Activated T-cell treated with anti-CD3 and anti-CD28 coated beads, Interleukin-2, amount 50 U/mL, for 1 hour (primary cell): ENCODE data around the gene KPNA2.
"Not testable (repeated sequence)": the region's sequence is repeated elsewhere in the genome, so short reads cannot be mapped to it uniquely, and the experiment has no call there.

ENCODE experiments used
- DNase-seq: peaks from one replicate; pipeline ENCODE4 v3.0.0-alpha.2; 2020

KPNA2 gene

DNA sequence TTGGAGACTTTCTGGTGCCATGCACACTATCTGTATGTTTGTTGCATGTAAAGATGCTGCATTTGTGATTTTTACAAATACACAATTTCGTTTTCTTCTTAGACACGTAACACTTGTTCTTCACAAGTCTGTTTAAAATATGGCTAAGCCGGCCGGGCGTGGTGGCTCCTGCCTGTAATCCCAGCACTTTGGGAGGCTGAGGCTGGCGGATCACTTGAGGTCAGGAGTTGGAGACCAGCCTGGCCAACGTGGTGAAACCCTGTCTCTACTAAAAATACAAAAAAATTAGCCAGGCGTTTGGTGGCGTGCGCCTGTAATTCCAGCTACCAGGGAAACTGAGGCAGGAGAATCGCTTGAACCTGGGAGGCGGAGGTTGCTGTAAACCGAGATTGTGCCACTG, 14.7 kb upstream of the KPNA2 start:
- DNase-seq = not testable (repeated sequence)

DNA sequence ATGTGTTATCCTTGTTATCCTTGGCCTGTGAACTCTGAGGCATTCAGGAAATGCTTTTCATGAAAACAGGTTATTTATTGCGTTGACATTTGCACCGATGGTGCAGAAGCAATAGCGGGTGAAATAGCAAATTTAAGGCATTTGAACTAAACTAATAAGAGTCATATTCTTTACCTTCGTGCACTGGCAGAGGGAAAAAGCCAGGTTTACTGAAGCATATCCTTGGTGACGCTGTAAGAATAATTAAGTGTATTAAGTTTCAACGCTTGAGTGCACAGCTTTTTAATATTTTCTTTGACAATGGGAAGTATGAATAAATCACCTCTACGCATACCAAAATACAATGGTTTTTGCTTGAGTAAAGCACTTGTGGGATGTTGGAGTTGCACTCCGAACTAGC, 13.6 kb upstream of the KPNA2 start:
- no peak for DNase-seq

DNA sequence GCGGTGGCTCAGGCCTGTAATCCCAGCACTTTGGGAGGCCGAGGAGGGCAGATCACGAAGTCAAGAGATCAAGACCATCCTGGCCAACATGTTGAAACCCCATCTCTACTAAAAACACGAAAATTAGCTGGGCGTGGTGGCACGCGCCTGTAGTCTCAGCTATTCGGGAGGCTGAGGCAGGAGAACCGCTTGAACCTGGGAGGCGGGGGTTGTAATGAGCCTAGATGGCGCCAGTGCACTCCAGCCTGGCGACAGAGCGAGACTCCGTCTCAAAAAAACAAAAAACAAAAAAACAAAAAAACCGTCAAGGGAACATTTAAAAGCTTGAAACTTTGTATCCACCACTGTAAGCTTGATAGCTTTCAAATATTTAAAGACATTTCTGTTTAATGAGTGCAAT, 13.0 kb upstream of the KPNA2 start:
- not testable (repeated sequence) for DNase-seq

GRCh38 chr17:68029512-68030215, 5.9 kb upstream of the KPNA2 start:
- no peak for DNase-seq

DNA sequence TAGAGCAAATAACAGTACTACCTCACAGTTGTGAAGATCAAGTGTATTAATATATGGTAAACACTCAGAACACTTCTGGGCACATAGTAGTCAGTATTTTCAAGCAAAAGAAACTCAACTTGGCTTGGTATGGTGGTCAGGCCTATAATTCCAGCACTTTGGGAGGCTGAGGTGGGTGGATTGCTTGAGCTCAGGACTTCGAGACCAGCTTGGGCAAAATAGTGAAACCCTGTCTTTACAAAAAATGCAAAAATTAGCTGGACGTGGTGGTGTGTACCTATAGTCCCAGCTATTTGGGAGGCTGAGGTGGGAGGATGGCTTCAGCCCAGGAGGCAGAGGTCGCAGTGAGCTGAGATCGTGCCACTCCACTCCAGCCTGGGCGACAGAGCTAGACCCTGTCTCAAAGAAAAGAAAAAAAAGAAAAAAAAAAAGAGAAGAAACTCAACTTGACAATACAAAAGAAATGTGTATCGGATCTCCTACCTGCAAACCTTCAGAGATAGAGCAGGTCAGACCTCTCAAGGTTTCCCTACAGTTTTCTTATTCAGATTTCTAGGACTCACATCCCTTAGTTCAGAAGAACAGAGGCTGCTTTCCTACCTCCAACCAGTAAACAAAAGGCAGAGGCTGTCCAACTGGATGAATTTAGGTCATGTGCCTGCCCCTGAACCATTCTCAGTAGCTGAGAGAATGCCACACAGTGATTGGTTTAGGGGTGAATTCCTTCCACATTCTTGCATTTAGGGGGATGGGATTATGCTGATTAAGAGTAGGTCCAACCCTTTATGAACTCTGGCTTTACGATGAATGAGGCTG, 1.7 kb upstream of the KPNA2 start:
- no peak for DNase-seq

DNA sequence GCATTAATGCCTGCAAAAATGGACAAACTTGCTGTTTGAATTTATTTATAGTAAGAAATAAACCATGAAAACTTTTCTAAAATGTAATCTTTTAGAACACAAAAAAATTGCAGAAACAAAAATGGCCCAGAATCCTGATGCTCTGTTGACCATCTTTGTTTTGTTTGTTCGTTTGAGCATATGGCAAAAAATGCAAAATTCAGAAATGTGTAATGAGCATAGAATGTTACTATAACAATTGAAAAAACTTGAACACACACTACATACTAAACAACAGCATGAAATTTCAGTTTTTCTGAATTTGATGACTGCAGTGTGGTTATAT, 1.1 kb upstream of the KPNA2 start:
- no peak for DNase-seq

GRCh38 chr17:68035131-68035522, 408 bp upstream of the KPNA2 start:
- peak; percentile 83 for DNase-seq

DNA sequence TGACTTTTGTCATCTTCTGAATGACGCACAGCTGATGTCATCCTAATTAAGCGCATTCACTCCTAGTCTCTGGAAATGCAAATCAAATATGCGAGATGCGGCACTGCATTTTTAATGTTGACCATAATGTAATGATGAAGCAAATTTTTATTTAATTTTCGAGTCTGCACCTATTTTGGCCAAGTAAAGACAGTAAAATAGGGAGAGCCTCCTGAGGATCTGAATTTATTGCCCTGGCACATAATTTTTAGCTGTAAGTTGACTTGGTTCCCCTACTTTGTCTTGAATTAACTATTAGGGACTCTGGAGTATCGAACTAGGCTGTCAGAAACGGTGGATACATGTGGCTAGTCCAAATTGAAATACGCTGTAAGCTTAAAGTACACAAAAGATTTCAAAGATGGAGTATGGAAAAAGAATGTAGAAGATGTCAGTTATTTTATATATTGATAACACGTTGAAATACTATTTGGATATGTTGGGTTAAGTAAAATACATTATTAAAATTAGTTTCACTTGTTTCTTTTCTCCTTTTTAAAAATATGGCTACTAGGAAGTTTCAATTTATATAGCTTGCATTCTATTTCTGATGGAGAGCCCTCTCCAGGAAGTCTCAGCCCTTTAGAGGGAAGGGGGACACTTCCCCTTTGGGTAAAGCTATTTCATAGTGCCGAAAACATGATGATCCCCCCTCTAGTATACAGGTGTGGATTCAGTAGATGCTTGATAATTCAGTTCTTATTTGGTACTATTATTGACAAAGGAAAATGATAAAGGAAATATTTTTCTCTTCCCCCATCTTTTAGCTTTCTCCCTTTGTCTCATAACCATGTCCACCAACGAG, 991 bp downstream of the KPNA2 start:
- no peak for DNase-seq

DNA sequence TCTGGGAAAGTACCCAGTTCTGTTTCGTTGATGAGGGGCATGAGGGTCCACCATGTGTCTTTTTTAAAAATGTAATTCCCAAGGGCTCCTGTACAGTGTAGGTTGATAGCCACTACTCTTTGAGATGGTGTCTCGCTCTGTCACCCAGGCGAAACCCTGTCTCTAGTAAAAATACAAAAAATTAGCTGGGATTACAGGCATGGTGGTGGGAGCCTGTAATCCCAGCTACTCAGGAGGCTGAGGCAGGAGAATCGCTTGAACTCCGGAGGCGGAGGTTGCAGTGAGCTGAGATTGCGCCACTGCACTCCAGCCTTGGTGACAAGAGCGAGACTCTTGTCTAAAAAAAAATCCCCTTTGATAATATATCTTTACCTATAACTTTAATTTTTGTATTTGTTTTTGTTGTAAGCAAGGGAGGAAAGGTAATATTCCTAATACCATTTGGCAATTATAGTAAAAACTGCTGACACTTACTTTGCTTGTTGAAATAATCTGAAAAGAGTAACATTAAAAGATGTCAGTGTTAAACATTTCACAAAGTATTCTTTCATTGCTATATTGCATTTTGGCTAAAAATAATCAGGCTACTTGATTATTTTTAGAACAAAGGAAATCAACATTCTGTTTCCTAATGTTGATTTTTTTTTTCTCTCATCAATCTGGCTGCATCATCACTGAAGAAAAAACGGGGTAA, 11.8 kb downstream of the KPNA2 start:
- no peak for DNase-seq

GRCh38 chr17:68047890-68048542, 12.5 kb downstream of the KPNA2 start:
- not testable (repeated sequence) for DNase-seq

- DNase-seq = no peak
These were observed 13.5 kb downstream of the KPNA2 start for GRCh38 chr17:68048996-68049395.

- DNase-seq = not testable (repeated sequence)
These were observed 14.4 kb downstream of the KPNA2 start for GRCh38 chr17:68049812-68050437.

DNA sequence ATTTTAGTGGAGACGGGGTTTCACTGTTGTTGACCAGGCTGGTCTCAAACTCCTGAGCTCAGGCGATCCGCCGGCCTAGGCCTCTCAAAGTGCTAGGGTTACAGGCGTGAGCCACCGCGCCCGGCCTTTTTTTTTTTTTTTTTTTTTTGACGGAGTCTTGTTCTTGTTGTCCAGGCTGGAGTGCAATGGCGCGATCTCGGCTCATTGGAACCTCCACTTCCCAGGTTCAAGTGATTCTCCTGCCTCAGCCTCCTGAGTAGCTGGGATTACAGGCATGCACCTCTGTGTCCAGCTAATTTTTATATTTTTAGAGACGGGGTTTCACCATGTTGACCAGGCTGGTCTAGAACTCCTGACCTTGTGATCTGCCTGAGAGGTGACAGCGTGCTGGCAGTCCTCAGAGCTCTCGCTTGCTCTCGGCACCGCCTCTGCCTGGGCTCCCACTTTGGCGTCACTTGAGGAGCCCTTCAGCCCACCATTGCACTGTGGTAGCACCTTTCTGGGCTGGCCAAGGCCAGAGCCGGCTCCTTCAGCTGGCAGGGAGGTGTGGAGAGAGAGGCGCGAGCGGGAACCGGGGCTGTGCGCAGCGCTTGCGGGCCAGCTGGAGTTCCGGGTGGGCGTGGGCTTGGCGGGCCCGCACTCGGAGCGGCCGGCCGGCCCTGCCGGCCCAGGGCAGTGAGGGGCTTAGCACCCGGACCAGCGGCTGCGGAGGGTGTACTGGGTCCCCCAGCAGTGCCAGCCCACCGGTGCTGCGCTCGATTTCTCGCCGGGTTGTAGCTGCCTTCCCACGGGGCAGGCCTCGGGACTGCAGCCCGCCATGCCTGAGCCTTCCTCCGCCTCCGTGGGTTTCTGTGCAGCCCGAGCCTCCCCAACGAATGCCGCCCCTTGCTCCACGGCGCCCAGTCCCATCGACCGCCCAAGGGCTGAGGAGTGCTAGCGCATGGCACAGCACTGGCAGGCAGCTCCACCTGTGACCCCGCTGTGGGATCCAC, 16.1 kb downstream of the KPNA2 start:
- not testable (repeated sequence) for DNase-seq

- no peak for DNase-seq
These were observed 17.3 kb downstream of the KPNA2 start for GRCh38 chr17:68052810-68053209.

DNA sequence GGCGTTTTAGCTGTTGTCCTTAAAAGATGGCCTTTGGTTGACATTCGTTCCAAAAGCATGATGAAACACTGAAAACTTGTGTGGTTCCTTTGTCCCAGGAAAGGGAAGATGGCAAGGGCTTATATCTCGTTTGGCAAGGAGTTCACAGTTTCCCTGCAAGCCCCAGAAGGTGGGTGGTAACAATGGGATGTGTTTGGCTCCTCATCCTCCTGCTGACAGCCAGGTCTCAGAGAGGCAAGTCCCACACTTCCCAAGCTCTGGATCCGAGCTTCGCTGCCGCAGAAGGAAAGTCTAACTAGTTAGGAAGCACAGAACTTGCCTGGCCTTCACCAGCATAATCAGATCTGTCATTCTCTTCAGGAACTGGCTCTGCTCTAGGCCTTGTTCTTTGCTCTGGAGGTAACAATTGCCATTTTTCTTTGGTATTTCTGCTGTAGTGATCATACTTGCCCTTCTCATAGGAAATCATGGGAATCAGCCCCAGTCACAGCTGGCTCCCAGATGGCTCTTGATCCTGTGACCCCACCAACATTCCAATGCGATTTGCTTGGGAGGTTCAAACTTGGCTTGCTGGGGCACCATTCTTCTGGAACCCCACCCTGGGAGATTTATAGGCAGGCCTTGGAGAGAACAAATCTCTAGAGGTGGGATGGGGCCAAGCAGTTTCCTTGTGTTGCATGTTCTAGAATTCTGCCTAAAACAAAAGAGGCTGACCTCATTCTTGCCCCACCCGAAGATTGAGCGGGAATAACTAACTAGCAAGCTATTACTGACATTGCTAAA, 17.9 kb downstream of the KPNA2 start:
- DNase-seq = no peak

DNA sequence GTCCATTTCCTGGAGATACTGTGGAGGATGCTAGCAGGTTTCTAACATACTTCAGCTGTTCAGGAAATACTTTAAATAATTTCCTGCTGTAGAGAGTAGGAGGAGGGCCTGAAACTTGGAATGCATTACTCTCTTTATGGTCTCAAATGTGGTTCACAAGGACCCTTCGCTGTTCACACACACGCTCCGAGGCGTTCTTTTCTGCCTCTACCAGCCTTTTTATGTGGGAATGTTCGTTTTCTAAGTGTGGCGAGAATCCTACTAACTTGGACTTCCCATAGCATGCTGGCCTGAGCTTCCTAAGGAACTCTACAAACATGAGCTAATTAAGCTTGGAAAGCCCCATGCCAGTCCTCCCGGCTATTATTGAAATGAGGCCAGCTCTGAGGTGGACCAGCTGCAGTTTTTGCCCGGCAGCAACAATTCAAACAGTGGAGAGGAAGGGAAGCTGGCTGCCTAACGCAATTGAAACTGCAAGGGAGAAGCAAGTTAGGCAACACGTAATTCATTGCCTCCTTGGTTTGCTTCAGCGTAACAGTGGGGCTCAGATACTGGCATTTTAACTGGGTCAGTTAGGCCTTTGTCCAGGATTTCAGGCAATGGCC, 18.9 kb downstream of the KPNA2 start:
- DNase-seq = no peak

GRCh38 chr17:68057531-68057952, 22.0 kb downstream of the KPNA2 start:
- peak; percentile 51 for DNase-seq

- DNase-seq = no peak
These were observed 24.8 kb downstream of the KPNA2 start for GRCh38 chr17:68060336-68060735.
